ENCODE measurements around the gene CRHBP. TPM values are rescaled to one million over a fixed set of nuclear protein-coding genes. Genes with fewer than 3 reads are reported as not detected.

Gene CRHBP
- total and polyA plus RNA-seq, 2 donors (not counting 3 experiments of a cell fraction or from before 2014, with no cell fraction given) = 0.08 to 0.51 TPM

- ChIA-PET POLR2A (no interaction called here), CTCF (interaction anchor here (1.5 kb wide), 1 partner anchor 118 kb away, joined by 4 read pairs; no protein-coding TSS in a partner anchor)
- peaks cover 15% of the 10 kb centered on the region for H3K4me1 ChIP-seq (ENCODE audit: control insufficient read depth, extremely low read depth, insufficient read depth, low read length)
- H3K9me3 ChIP-seq (replicated peaks; ENCODE audit: control insufficient read depth, insufficient read depth, low read length) = no peaks in the 10 kb centered on the region
- H4K20me1 ChIP-seq (replicated peaks; ENCODE audit: control insufficient read depth, extremely low read depth, insufficient read depth, low read length) = no peaks in the 10 kb centered on the region
- BruUV-seq (replicated peaks) = no TSS peak
- no peak overlapping the region for H2AFZ ChIP-seq (ENCODE audit: low read depth, low read length)
- no peaks in the 10 kb centered on the region for H3K79me2 ChIP-seq (ENCODE audit: control insufficient read depth, insufficient read depth, low read length)
- DNase-seq (ENCODE audit: low read depth, low spot score) = peak; percentile 83
- H3K27me3 ChIP-seq (ENCODE audit: control insufficient read depth in 2 of 2, insufficient read depth in 2 of 2, low read length in 2 of 2) = peaks cover 12 to 13% of the 10 kb centered on the region in 2 experiments
- H3K4me3 ChIP-seq (replicated peaks in 1 of 3; ENCODE audit: insufficient read depth in 1 of 3, low read depth in 1 of 3, low read length in 3 of 3) = peak overlapping the region in 1 of 3 experiments; percentile 26
- no peak overlapping the region for H3K9ac ChIP-seq (replicated peaks; ENCODE audit: extremely low read depth, insufficient read depth, low read length)
- peak overlapping the region; percentile 66 for H3K4me2 ChIP-seq (ENCODE audit: insufficient read depth, low read length)
- dilution Hi-C loops (cut with MboI; ENCODE audit: extremely low pct_ligation_motif_present, low sequenced_read_pairs) = no loop called here
- intact Hi-C loops (cut with micrococcal nuclease) = loop anchor here (1.0 to 5.0 kb wide), 3 partner anchors 71 to 128 kb away; partner anchors contain the start of genes AGGF1 and ZBED3
- peak; percentile 69 for TF ChIP-seq FOS (IDR thresholded peaks at IDR 0.05; ENCODE audit: borderline replicate concordance, insufficient read depth, low read length)
- TF ChIP-seq JUN (IDR thresholded peaks at IDR 0.05; ENCODE audit: borderline replicate concordance, insufficient read depth, insufficient read length, low read depth) = peak; percentile 53
- TF ChIP-seq CTCF (IDR thresholded peaks at IDR 0.05; ENCODE audit: extremely low read depth in 1 of 2, insufficient read depth in 1 of 2, low read depth in 1 of 2, low read length in 2 of 2) = no peak
- TF ChIP-seq EZH2 (IDR thresholded peaks at IDR 0.05; ENCODE audit: borderline replicate concordance, low read depth, low read length, severe bottlenecking) = no peak
- H3K36me3 ChIP-seq (ENCODE audit: control insufficient read depth in 2 of 2, extremely low read depth in 1 of 2, insufficient read depth in 2 of 2, low read length in 2 of 2) = no peaks in the 10 kb centered on the region
- peak; percentile 61 for FAIRE-seq
- H3K9me1 ChIP-seq (replicated peaks; ENCODE audit: control insufficient read depth, extremely low read depth, insufficient read depth, low read length) = no peaks in the 10 kb centered on the region
- peak overlapping the region; percentile 9 for H3K27ac ChIP-seq (ENCODE audit: insufficient read depth, low read depth, low read length)
Measured at GRCh38 chr5:76958991-76959767, 6.3 kb downstream of the CRHBP start.
